Mammary epithelial cell (primary cell): ENCODE results near the gene TTC32.
"Not testable (repeated sequence)": the region's sequence is repeated elsewhere in the genome, so short reads cannot be mapped to it uniquely, and the experiment has no call there.

Source experiments
- CTCF ChIP-seq, 2 donors: IDR thresholded peaks in 1 of 2; conservative IDR thresholded peaks in 1 of 2; 2 replicates each; pipeline ENCODE4 v1.5.1; 2011 to 2012; ENCODE audit warnings: inconsistent platforms in 2 of 2, low read length in 2 of 2, mild to moderate bottlenecking in 2 of 2, control low read depth in 1 of 2, low read depth in 1 of 2; ENCODE audit not compliant: insufficient read depth in 1 of 2; ENCODE audit errors: extremely low read depth in 1 of 2
- EZH2 ChIP-seq: IDR thresholded peaks from 2 replicates; pipeline ENCODE4 v1.6.1; 2012; ENCODE audit warnings: low read length, inconsistent platforms, borderline replicate concordance

- TF ChIP-seq CTCF (conservative IDR thresholded peaks at IDR 0.05 in 1 of 2, IDR thresholded peaks at IDR 0.05 in 1 of 2; ENCODE audit: extremely low read depth in 1 of 2, insufficient read depth in 1 of 2, low read depth in 1 of 2, low read length in 2 of 2); EZH2: not testable (repeated sequence)
These were observed 9.8 kb downstream of the TTC32 start for GRCh38 chr2:19891971-19892370.
